ENCODE measurements around the gene SMARCA5. TPM values are rescaled to one million over a fixed set of nuclear protein-coding genes. Genes with fewer than 3 reads are reported as not detected.

The SMARCA5 gene
- total RNA-seq, 1 experiment from 2014 or later = 107 TPM

DNA sequence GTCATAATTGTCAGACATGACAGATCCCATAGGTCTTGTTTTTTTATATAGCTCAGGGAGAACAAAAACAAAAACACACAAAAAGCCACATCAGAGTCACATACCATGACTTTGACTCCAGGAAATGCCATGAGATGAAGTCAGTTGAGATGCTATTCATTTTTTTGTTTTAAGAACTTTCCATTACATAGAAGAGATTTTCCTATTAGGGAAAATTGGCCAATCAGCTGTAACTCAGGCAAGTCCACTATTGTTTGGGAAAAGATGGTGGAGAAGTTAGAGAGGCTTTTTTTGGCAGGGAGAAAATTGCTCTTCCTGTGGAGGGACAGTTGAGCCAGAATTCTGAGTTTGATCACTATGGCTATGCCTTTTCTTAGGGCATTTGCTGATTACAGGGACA lies 72.6 kb downstream of the SMARCA5 start:
- no peaks in the 10 kb centered on the region for H3K4me1 ChIP-seq (ENCODE audit: insufficient read depth, low read length)
- DNase-seq = no peak
- H2BK5ac ChIP-seq (ENCODE audit: insufficient read length, low read length) = no peak overlapping the region
- H2AFZ ChIP-seq (ENCODE audit: low read length) = no peak overlapping the region
- H3K23me2 ChIP-seq (ENCODE audit: insufficient read length, low read depth, low read length, poor library complexity, severe bottlenecking) = no peaks in the 10 kb centered on the region
- no peak overlapping the region for H3K23ac ChIP-seq (ENCODE audit: insufficient read length, low read depth, low read length)
- no peak overlapping the region for H2BK15ac ChIP-seq (ENCODE audit: low read depth, low read length)
- H4K5ac ChIP-seq (ENCODE audit: insufficient read length, low read depth, low read length) = no peak overlapping the region
- H3K9me3 ChIP-seq (ENCODE audit: control insufficient read depth, low read depth, low read length) = no peaks in the 10 kb centered on the region
- peaks cover 4% of the 10 kb centered on the region in 2 experiments; a peak in 2 of 4 replicates for H3K4me1 Mint-ChIP-seq
- no peak overlapping the region for H2AK5ac ChIP-seq (ENCODE audit: insufficient read length, low read length)
- no peak overlapping the region for H2BK20ac ChIP-seq (ENCODE audit: low read depth, low read length, poor library complexity, severe bottlenecking)
- H3K4me3 Mint-ChIP-seq = no peak overlapping the region
- H3K56ac ChIP-seq (ENCODE audit: insufficient read length, low read depth, low read length) = no peak overlapping the region
- H2BK12ac ChIP-seq (ENCODE audit: insufficient read length, low read depth, low read length) = no peak overlapping the region
- no peaks in the 10 kb centered on the region for H3K79me1 ChIP-seq (ENCODE audit: insufficient read depth, low read depth, low read length, poor library complexity, severe bottlenecking)
- no peak overlapping the region for H4K91ac ChIP-seq (ENCODE audit: insufficient read length, low read depth, low read length)
- H3K4ac ChIP-seq (ENCODE audit: low read depth, low read length) = no peak overlapping the region
- H3K9me3 Mint-ChIP-seq = peaks cover 16 to 19% of the 10 kb centered on the region in 2 experiments; a peak in 4 of 5 replicates
- no peak overlapping the region for H3T11ph ChIP-seq (ENCODE audit: low read length)
- H3K79me2 ChIP-seq (ENCODE audit: insufficient read depth, low read length) = no peaks in the 10 kb centered on the region
- no peak overlapping the region for H3K27ac Mint-ChIP-seq
- H4K20me1 ChIP-seq (ENCODE audit: control insufficient read depth, insufficient read depth, insufficient read length) = no peaks in the 10 kb centered on the region
- H2BK120ac ChIP-seq (ENCODE audit: low read depth, low read length, poor library complexity, severe bottlenecking) = no peak overlapping the region
- no peak overlapping the region for H3K18ac ChIP-seq (ENCODE audit: insufficient read length, low read depth, low read length)
- no peak for TF ChIP-seq CTCF (conservative IDR thresholded peaks at IDR 0.05)
- no peak overlapping the region for H3K4me2 ChIP-seq (ENCODE audit: insufficient read depth, insufficient read length, low read length)
- H4K8ac ChIP-seq (replicated peaks; ENCODE audit: insufficient read length, low read depth, low read length) = no peak overlapping the region
- H3K9ac ChIP-seq (ENCODE audit: extremely low read depth, insufficient read length, low read length) = no peak overlapping the region
- peaks cover 0 to 10% (median 3%) of the 10 kb centered on the region in 3 experiments; a peak in 4 of 7 replicates for H3K36me3 Mint-ChIP-seq (ENCODE audit: insufficient read depth in 1 of 3, low read depth in 3 of 3)
- H3K14ac ChIP-seq (ENCODE audit: insufficient read depth, low read length) = no peak overlapping the region
- no peaks in the 10 kb centered on the region for H3K27me3 ChIP-seq (ENCODE audit: insufficient read depth, low read length)
- H3K27me3 Mint-ChIP-seq (ENCODE audit: low read depth) = no peaks in the 10 kb centered on the region; the same call in 1 of the 2 replicates
- H3K27ac ChIP-seq (ENCODE audit: insufficient read length, low read depth, low read length) = no peak overlapping the region

All from H9 (cell line).